A549 (cell line): Measurements from ENCODE around the gene MAP2K6.

Experiments
- BHLHE40 ChIP-seq: IDR thresholded peaks from 2 replicates; pipeline ENCODE4 v1.6.1; 2012; ENCODE audit warnings: low read depth, low read length, inconsistent platforms
- CBX2 ChIP-seq: fragments of 200-600 bp; sonication (generic); IDR thresholded peaks from 2 replicates; pipeline ENCODE4 v1.6.1; 2016; ENCODE audit warnings: low read depth, mild to moderate bottlenecking, borderline replicate concordance
- CBX8 ChIP-seq: fragments of 200-600 bp; sonication (generic); IDR thresholded peaks from 2 replicates; pipeline ENCODE4 v1.6.1; 2016
- CEBPB ChIP-seq, 2 experiments: fragments of >200 bp in 1 of 2; sonication (Bioruptor Twin) in 1 of 2; formaldehyde crosslinking in 1 of 2; IDR thresholded peaks; 2 replicates each; pipeline ENCODE4 v1.6.1; 2012 to 2016
- CHD2 ChIP-seq: fragments of 150-350 bp; IDR thresholded peaks from 2 replicates; pipeline ENCODE4 v1.6.1; 2014; ENCODE audit warnings: low read length; ENCODE audit not compliant: partially characterized antibody
- EP300 ChIP-seq, 2 experiments: fragments of >200 bp; sonication (Bioruptor Twin); formaldehyde crosslinking; IDR thresholded peaks; 2 replicates in 1 of 2; 3 replicates in 1 of 2; pipeline ENCODE4 v1.6.1; 2016 to 2017
- JUNB ChIP-seq: fragments of >200 bp; sonication (Bioruptor Twin); formaldehyde crosslinking; IDR thresholded peaks from 2 replicates; pipeline ENCODE4 v1.6.1; 2016
- KDM5A ChIP-seq: fragments of 200-600 bp; sonication (generic); IDR thresholded peaks from 2 replicates; pipeline ENCODE4 v1.6.1; 2016; ENCODE audit warnings: antibody characterized with exemption, mild to moderate bottlenecking
- POLR2A ChIP-seq: IDR thresholded peaks from 2 replicates; pipeline ENCODE4 v1.6.1; 2012; ENCODE audit warnings: mild to moderate bottlenecking, low read length
- RCOR1 ChIP-seq: fragments of 150-350 bp; IDR thresholded peaks from 2 replicates; pipeline ENCODE4 v1.6.1; 2014; ENCODE audit warnings: antibody characterized with exemption, low read length, low read depth
- RFX5 ChIP-seq: fragments of 450-650 bp; IDR thresholded peaks from 2 replicates; pipeline ENCODE4 v1.7.1; 2014; ENCODE audit warnings: antibody characterized with exemption, mild to moderate bottlenecking, moderate library complexity
- TF ChIP-seq, protein P1 (sequence below): fragments of 450-650 bp; IDR thresholded peaks from 2 replicates; pipeline ENCODE4 v1.6.1; 2014; ENCODE audit warnings: antibody characterized with exemption
- TF ChIP-seq, protein P2 (sequence below): fragments of >200 bp; sonication (Bioruptor Twin); formaldehyde crosslinking; IDR thresholded peaks from 3 replicates; pipeline ENCODE4 v1.5.1; 2016
- TF ChIP-seq, protein P3 (sequence below): IDR thresholded peaks from 2 replicates; pipeline ENCODE4 v1.6.1; 2012

DNA sequence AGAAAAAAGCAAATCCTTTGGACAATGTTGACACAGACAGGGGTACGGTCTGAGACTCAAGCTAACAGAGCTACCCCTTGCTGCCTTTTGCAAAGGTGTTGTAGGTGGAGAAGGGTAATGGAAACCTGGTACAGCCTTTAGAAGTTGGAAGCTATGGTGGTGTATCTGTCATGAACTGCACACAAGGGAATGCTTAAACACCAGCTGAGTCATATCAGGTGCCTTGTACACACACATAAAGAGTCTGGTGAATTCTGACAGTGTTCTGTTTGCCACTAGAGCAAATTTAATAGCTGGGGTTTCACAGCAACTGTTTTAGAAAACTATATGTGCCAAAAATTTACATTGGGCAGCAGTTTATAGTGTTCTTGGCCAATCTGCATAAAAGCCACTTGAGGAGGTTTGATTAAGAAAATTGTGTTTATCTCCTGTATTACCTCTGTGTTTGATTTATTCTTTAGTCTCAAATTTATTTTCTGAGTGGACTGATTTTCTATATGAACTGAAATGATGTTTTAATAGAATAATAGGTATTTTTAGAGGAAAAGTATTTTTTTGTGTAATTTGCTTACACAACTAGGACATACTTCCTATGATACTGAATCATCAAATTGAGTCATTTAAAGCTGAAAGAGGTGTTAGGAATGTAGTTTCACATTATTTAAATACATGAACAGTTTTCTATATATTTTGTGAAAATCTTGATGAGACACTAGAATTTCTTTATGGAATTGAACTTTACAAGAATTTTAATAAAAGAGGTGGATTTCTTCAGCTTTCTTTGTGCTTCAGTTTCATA lies 136.9 kb downstream of the MAP2K6 start:
- TF ChIP-seq POLR2A = no peak
- no peak for TF ChIP-seq CBX2
- TF ChIP-seq, protein P1, sequence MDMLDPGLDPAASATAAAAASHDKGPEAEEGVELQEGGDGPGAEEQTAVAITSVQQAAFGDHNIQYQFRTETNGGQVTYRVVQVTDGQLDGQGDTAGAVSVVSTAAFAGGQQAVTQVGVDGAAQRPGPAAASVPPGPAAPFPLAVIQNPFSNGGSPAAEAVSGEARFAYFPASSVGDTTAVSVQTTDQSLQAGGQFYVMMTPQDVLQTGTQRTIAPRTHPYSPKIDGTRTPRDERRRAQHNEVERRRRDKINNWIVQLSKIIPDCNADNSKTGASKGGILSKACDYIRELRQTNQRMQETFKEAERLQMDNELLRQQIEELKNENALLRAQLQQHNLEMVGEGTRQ = no peak
- no peak for TF ChIP-seq EP300 (IDR thresholded peaks at IDR 0.05)
- TF ChIP-seq, protein P2, sequence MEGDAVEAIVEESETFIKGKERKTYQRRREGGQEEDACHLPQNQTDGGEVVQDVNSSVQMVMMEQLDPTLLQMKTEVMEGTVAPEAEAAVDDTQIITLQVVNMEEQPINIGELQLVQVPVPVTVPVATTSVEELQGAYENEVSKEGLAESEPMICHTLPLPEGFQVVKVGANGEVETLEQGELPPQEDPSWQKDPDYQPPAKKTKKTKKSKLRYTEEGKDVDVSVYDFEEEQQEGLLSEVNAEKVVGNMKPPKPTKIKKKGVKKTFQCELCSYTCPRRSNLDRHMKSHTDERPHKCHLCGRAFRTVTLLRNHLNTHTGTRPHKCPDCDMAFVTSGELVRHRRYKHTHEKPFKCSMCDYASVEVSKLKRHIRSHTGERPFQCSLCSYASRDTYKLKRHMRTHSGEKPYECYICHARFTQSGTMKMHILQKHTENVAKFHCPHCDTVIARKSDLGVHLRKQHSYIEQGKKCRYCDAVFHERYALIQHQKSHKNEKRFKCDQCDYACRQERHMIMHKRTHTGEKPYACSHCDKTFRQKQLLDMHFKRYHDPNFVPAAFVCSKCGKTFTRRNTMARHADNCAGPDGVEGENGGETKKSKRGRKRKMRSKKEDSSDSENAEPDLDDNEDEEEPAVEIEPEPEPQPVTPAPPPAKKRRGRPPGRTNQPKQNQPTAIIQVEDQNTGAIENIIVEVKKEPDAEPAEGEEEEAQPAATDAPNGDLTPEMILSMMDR = no peak
- no peak for TF ChIP-seq CEBPB (IDR thresholded peaks at IDR 0.05)
- no peak for TF ChIP-seq BHLHE40
- TF ChIP-seq CBX8 = no peak
- no peak for TF ChIP-seq CHD2
- no peak for TF ChIP-seq RCOR1
- TF ChIP-seq, protein P3, sequence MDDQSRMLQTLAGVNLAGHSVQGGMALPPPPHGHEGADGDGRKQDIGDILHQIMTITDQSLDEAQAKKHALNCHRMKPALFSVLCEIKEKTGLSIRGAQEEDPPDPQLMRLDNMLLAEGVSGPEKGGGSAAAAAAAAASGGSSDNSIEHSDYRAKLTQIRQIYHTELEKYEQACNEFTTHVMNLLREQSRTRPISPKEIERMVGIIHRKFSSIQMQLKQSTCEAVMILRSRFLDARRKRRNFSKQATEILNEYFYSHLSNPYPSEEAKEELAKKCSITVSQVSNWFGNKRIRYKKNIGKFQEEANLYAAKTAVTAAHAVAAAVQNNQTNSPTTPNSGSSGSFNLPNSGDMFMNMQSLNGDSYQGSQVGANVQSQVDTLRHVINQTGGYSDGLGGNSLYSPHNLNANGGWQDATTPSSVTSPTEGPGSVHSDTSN = no peak
- no peak for TF ChIP-seq JUNB
- no peak for TF ChIP-seq RFX5
- TF ChIP-seq KDM5A = no peak
